Measurements from ENCODE around the gene HSPA12A. TPM values are rescaled to one million over a fixed set of nuclear protein-coding genes. Genes with fewer than 3 reads are reported as not detected.

The HSPA12A gene
- total RNA-seq, 1 experiment from 2014 or later, result 0.92 TPM

DNA sequence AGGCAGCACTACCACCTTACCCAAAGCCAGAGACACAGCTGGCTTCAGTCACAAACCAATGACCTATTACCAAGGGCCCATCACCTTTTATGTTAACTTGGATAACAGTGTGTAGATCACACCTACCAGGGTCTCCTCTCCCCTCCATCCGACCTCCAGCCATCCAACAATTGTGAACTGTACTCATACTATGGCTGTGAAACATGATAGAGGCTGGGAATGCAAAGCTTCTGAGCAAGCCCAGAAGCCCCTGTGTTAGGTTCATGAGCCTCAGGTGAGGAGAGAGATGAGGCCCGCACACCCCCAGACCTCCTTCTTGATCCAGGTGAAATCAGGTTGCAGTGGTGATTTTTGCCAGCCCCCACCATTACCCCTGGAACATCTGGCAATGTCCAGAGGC lies 73.9 kb downstream of the HSPA12A start:
- no peak for DNase-seq (ENCODE audit: low spot score)

DNA sequence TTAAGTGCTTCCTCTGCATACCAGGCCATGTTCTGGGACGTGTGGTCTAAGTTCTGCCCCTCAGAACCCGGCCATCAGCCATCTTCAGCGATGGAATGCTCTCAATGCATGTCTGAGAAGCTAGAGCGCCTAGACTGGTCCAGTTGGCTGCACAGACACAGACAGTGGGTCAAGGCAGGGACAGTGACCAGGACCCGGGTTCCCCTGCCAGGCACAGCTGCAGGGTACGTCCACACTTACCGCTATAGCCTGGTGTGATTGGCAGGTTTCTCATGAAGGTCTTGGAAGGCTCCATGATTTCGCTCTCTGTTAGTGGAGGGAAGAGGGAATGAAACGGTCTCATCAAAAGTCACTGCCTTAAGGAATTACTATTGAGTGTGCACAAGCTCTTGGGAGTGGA lies 74.3 kb downstream of the HSPA12A start:
- DNase-seq (ENCODE audit: low spot score), result no peak

GRCh38 chr10:116667484-116667883 lies 74.9 kb downstream of the HSPA12A start:
- no peak for DNase-seq (ENCODE audit: low spot score)

GRCh38 chr10:116665541-116666125 lies 76.7 kb downstream of the HSPA12A start:
- DNase-seq (ENCODE audit: low spot score), result no peak

DNA sequence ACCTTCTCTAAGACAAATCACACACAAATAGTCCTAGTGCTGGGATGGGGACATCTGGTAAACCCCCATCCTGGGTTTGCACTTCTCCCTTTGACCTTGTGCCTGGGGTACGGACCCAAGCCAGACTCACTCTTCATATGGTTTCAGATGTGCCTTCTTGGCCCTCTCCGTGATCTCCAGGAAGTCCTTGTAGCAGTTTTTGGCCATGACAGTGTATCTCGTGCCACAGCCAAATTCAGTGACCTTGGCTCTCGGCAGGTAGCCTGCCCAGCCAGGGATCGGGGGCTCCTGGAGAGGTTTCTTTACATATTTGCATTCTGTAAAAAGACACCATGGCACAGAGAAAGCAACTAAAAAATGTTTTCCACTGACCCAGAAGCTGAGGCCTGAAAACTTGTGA lies 77.7 kb downstream of the HSPA12A start:
- DNase-seq (ENCODE audit: low spot score), result no peak

DNA sequence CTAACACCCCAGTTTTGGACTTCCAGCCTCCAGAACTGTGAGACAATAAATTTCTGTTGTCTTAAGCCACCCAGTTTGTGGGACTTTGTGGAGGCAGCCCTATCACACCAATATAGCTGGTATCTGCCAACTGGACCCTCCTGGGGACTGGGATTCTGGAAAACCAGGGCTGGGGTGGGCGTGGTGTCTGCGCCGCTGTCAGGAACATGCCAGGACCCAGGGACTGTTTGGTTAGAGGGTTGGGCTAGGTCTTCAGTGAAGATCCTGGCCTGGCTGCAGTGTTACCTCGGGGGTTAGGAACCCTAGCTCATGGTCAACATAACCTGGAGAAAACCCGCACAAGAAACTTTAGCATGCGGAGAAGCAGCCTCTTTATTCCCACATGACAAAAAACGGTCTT lies 79.0 kb downstream of the HSPA12A start:
- DNase-seq (ENCODE audit: low spot score), result no peak

DNA sequence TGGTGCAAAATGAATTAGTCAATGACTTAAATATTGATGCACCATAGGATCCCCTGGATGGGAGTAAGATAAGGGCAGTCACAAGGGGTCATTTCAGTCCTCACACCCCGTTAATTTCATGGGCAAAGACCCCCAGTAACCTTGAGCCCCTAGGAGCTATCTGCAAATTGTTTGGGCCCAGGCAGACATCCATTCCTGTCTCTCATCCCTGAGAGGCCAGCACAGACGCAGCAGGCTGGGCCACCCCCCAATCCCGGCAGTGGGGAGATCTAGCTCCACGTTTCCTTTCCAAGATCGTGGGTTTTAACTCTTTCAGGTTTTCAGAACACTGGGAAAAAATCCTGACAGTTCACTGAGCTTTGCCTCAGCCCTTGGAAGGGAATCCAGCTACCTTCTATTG lies 81.5 kb downstream of the HSPA12A start:
- DNase-seq (ENCODE audit: low spot score), result no peak

DNA sequence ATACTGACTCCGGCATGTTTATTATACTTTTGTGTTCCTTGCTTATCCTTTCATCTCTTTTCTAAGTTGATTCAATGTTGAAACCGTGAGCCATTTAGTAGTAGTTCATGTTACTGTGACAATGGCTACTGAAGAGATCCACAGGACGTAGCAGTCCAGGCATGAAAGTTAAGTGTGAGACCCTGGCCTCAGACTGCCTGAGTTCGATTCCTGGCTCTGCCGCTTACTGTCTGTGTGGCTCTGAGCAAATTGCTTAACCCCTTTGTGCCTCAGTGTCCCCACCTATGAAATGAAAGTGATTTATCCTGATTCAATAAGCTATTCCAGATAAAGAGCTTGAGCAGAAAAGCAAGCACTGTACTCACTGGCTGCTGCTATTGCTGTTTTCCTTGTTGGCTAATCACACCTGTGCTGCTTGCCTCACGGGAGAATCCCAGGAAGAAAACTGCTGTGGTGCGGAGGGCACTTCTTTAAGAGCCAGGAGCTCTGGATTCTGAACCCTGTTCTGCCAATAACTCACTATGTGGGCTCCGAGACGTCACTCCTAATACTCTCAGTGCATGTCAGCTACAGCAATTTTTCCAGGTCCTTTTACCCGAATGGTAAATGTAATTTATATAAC lies 83.2 kb downstream of the HSPA12A start:
- DNase-seq (ENCODE audit: low spot score), result no peak

DNA sequence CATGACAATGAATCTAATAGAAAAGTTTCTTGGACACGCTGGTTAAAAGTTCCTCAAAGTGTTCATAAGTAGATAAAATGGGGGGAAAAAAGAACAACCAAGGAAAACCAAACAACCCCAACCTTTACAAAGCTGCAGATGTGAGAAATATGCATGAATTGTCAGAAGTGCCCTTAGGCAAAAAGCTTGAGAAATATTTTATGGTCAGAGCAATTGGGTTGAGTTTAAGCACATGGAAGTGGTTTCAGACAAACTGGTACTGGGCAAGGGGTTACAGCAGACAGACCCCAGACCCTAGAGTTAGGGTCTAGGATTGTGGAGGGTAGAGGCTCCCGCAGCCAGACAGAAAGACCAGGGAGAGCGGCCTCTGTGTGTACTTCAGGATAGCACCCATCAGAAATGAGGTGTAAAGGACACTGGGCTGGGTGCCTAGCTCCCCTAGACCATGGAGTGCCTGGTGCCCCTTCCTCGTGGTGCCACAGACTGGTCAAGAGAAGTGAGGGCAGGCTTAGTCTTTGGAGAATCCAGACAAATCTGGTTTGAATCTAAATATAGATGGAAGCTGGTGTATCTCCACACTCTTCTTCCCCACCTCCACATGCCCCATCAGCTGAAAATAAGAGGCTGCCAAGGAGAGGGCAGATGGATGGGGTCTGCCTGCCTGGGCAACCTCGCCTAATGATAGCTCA lies 84.4 kb downstream of the HSPA12A start:
- no peak for DNase-seq (ENCODE audit: low spot score)

DNA sequence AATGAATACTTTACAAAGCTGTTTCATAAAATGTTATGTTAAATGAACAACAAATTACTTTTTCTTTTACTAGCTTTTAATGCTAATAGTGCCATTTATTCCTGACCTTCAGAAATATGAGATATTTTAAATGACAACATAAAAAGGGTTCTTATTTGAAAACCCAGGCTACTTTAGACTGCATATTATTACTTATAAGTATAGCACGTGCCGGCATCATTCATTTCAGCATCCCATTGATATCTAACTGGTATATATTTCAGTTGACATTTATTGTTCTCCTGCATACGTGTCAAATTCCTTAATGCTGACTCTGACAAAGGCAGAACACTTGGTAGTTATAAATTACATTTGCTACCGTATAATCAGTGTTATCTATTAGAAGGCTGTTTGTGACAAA lies 86.3 kb downstream of the HSPA12A start:
- no peak for DNase-seq (ENCODE audit: low spot score)

DNA sequence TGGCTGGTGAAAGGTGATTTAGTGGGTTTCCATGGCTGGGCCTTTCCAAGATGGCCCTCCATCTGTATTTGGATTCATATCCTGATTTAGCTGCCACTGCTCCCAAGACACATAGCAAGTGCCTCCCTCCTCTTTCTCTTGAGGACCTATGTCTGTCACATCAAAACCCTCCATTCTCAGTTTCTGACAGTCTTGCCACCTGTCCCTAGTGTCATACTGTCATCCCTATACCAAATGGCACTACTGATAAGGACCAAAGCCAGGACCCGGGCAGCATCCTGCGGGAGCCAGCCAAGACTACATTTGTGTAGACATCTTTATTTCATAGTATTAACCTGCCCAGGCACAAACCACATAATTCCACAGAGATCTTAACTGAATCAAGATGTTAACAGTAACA lies 86.8 kb downstream of the HSPA12A start:
- DNase-seq (ENCODE audit: low spot score), result no peak

DNA sequence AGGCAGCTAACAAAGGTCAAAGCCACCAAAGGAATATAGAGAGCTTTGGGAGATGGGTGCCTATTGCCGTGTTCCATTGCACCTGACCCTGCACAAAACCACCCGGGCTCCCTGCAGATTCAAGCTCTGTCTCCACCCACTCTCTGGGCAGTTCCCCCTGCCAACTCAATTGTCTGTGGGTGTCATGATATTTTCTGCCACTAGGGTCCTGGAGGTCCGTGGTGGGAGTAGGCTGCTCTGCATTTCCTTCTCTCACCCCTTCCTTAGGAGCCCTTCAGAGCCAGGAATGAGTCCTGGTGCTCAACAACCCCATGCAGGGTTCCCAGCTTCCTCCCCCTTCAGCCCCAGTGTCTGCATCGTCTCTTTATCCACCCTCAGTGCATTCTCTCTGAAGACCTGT lies 87.5 kb downstream of the HSPA12A start:
- peak; percentile 31 for DNase-seq (ENCODE audit: low spot score)

DNA sequence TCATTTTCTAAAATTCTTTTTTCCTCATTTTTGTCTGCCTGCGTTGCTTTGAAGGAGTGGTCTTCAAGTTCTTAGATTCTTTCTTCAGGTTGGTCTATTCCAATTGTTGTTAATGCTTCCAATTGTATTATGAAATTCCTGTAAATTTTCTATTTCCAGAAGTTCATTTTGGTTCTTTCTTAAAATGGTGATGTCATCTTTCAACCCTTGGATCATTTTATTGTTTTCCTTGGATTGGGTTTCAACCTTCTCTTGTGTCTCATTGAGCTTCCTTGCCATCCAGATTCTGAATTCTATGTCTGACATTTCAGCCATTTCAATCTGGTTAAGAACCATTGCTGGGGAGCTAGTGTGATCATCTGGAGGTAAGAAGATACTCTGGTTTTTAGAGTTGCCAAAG lies 88.5 kb downstream of the HSPA12A start:
- no peak for DNase-seq (ENCODE audit: low spot score)

DNA sequence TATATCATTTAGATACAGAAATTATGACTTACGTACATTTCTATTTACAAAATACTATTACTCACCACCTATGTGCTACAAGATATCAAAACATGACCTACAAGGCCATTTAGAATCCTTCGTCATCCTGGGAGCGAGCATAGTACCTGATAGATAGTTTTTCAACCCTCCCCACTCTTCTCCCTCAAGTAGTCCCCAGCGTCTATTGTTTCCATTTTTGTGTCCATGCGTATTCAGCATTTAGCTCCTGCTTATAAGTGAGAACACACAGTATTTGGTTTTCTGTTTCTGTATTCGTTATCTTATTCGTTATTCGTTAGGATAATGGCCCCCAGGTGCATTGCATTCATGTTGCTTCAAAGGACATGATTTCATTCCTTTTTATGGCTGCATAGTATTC lies 93.5 kb downstream of the HSPA12A start:
- DNase-seq (ENCODE audit: low spot score), result no peak

DNA sequence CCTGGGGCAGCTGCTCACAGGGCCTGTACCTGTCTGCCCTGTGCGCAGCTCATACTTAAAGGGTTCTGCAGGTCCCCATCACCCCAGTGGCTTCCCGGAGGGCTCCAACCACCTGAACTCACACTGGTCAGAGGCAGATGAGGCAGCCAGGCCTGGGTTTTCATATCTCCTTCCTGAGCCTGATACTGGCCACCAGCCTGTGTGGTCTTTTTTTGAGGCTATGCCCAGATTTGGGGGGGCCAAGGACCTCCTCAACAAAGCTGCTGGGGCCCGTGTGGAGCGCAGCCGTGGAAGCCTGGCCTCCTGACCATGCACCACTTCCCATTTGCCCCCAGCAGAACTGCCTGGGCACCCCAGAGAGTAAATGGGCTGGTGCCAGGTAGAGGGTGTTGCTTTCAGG lies 95.9 kb downstream of the HSPA12A start:
- DNase-seq (ENCODE audit: low spot score), result no peak

GRCh38 chr10:116637830-116638229 lies 104.5 kb downstream of the HSPA12A start:
- no peak for DNase-seq (ENCODE audit: low spot score)

DNA sequence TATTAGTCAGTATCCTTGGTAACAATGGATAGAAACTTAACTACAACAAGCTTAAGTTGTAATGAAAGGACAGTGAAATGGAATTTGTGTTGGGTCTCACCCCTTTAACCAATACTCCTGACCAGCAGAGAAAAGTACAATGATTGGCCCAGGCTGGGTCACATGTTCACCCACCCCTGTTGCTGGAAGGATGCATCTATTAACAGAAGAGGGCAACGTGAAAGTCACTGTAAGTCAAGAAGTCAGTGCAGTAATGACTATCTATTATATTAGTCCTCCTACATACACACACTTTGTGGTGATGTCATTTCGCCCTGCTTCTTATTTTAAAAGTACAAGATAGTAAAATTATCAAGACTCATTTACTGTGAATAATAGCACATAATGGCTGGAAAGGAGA lies 105.4 kb downstream of the HSPA12A start:
- DNase-seq (ENCODE audit: low spot score), result no peak

DNA sequence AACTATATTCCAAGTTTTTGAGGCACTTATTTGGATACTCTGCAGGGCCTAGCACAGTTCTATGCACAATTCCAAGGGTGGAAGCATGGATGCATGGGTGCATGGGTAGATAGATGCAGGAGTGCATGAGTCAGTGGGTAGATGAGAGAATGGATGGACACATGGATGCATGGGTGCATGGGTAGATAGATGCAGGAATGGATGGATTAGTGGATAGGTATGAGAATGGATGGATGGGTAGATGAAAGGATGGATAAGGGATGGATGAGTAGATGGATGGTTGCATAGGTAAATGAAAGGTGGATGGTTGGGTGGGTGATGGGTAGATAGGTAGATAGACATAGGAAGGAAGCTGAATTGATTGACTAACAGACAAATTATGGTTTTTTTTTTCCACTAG lies 106.0 kb downstream of the HSPA12A start:
- DNase-seq (ENCODE audit: low spot score), result no peak

DNA sequence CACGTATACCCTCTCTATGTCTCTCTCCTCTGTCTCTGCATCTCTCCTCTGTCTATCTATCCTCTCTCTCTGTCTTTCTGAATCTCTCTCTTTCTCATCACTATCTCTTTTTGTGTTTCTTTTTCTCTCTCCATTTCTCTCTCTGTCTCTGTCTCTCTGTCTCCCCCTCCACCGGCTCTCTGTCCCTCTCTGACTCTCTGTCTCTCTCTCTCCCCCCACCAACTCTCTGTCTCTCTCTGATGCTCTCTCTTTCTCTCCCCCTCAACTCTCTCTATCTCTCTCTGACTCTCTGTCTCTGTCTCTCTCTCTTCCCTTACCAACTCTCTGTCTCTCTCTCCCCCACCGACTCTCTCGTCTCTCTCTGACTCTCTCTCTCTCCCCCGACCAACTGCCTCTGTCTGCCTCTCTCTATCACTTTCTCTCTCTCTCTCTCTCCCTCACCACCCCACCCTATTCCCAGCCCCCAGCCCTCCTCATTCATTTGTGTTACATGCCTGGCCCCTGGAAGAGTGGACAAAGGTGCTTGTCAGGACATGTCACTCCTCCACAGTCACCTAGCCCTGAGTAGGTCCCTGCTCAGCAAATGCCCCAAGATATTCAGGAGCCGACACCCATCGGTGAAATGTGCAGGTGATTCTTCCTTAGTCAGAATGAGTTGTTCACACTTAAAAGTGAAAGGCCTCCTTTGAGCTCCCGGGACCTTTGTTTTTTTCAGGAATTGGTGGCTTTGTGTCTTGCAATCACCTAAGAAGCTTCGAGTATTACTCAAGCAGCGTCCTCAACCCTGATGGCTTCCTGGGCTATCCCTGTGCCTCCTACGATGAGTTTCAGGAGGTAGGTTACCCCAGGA lies 108.0 kb downstream of the HSPA12A start:
- DNase-seq (ENCODE audit: low spot score), result no peak

DNA sequence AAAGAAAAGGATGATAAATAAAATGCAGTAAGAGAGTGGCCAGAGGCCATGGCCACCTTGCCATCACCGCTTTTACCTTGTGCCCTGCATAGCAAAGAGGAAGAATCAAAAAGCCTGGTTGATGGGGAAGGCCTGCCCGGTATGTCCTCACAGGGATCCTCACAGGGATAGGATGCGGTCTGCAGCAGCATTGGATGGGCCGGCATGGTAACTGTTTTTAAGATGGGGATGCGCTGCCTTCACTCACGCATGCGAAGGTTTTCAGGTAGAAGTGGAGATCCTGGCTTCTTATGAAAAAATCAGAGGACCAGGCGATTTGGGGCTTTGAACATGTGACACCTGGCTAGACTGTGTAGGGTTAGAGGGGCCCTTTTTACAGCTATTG lies 109.2 kb downstream of the HSPA12A start:
- DNase-seq (ENCODE audit: low spot score), result no peak

DNA sequence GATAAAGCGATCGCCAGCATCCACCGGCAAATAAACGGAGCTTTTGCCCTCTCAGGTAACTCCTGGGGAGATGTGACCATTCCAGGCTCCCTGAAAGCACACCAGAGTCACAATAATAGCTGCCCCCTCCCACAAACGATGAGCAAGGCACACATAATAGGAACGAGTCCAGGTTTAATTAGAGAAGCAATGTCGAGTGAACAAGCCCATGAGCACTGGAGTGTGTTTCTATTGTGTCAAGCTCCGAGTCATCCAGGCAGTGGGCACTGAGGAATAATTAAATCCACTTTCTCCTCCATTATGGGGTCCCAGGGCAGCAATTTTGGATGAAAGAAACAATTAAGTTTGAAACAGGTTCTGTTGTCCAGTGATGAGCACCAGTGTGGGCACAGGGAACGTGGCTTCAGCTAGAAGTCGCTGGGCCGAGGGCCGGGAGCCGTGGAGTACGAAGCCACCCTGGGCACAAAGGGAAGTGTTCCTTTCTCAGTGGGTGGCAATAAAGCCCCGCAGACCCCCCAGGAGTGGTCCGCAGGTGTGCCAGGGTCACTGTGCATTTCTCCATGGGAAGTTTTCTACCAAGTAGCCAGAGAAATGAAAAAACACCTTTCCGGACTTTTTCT lies 109.7 kb downstream of the HSPA12A start:
- DNase-seq (ENCODE audit: low spot score), result no peak

GRCh38 chr10:116631871-116632295 lies 110.5 kb downstream of the HSPA12A start:
- no peak for DNase-seq (ENCODE audit: low spot score)

Data from HT-29 (cell line).